Adrenal gland (tissue), 5 donors: Measurements from ENCODE around the gene UTF1.

Source experiments
- POLR2A ChIP-seq, 2 donors: fragments of 450-650 bp; IDR thresholded peaks; one replicate each; pipeline ENCODE4 v1.6.1; 2017; ENCODE audit warnings: antibody characterized with exemption in 2 of 2, mild to moderate bottlenecking in 2 of 2, moderate library complexity in 1 of 2
- TF ChIP-seq, protein P1 (sequence below), 6 experiments: fragments of 450-650 bp in 4 of 6; fragments of 200-600 bp in 2 of 6; sonication (generic) in 1 of 6; IDR thresholded peaks; 1 replicate in 5 of 6; 2 replicates in 1 of 6; pipeline versions ENCODE4 v1.5.1 to v1.8.0; 2016 to 2021; ENCODE audit warnings: antibody characterized with exemption in 6 of 6, mild to moderate bottlenecking in 2 of 6, moderate library complexity in 1 of 6
- donor health status: DM: no; HTN: no; CAD: no.

DNA sequence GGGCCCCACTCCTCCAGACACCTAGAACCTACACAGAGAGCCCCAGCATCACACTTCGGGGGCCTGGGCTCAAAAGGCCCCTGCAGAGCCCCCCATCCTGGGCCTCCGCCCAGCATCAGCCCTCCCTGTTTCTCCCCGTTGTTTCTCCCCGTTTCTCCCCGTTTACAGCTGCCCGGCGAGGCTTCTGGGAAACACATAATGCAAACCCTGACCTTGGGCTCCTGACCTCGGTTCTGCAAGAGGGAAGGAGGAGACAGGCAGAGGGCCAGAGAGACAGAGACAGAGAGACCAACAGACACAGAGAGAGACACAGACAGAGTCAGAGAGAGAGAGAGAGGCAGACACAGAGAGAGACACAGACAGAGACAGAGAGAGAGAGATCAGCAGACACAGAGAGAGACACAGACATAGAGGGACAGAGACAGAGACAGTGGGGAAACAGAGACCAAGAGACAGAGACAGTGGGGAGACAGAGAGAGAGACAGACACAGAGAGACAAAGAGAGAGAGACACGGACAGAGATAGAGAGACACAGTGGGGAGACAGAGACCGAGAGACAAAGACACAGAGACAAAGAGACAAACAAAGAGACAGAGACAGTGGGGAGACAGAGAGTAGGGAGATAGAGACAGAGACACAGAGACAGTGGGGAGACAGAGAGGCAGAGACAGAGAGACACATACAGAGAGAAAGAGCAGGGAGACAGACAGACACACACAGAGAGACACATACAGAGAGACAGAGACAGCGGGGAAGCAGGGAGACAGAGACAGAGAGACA is 20.1 kb downstream of the UTF1 start:
- TF ChIP-seq, protein P1, sequence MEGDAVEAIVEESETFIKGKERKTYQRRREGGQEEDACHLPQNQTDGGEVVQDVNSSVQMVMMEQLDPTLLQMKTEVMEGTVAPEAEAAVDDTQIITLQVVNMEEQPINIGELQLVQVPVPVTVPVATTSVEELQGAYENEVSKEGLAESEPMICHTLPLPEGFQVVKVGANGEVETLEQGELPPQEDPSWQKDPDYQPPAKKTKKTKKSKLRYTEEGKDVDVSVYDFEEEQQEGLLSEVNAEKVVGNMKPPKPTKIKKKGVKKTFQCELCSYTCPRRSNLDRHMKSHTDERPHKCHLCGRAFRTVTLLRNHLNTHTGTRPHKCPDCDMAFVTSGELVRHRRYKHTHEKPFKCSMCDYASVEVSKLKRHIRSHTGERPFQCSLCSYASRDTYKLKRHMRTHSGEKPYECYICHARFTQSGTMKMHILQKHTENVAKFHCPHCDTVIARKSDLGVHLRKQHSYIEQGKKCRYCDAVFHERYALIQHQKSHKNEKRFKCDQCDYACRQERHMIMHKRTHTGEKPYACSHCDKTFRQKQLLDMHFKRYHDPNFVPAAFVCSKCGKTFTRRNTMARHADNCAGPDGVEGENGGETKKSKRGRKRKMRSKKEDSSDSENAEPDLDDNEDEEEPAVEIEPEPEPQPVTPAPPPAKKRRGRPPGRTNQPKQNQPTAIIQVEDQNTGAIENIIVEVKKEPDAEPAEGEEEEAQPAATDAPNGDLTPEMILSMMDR (IDR thresholded peaks at IDR 0.05): no peak
- TF ChIP-seq POLR2A (IDR thresholded peaks at IDR 0.05): peak; percentile 16 to 92
